Fibroblast of villous mesenchyme (primary cell): Measurements from ENCODE around the gene FILIP1. TPM values are rescaled to one million over a fixed set of nuclear protein-coding genes. Genes with fewer than 3 reads are reported as not detected.

Experiments
- DNase-seq: peaks from one replicate; pipeline ENCODE4 v3.0.0-alpha.2; 2010; ENCODE audit warnings: low read depth
- H3K4me3 ChIP-seq: 2 replicates; pipeline ENCODE4 v1.5.1; 2011; ENCODE audit warnings: low read depth, mild to moderate bottlenecking, low read length
- CTCF ChIP-seq: IDR thresholded peaks from 2 replicates; pipeline ENCODE4 v1.5.1; 2012; ENCODE audit warnings: low read depth, mild to moderate bottlenecking, low read length; ENCODE audit not compliant: insufficient read depth
- total RNA-seq: library from RNA; depleted of rRNA; stranded (reverse); fragments of >200 nt; gene quantifications from 2 replicates; pipeline ENCODE4 v1.2.3, GENCODE V29; 2012

FILIP1 gene
- total RNA-seq, 1 donor = 0.43 TPM

- peak; percentile 25 for DNase-seq
- no peak overlapping the region for H3K4me3 ChIP-seq
- no peak for TF ChIP-seq CTCF
These were observed 193.6 kb downstream of the FILIP1 start for GRCh38 chr6:75299801-75300530.

- peak; percentile 75 for DNase-seq
- TF ChIP-seq CTCF = peak; percentile 69
- no peak overlapping the region for H3K4me3 ChIP-seq
These were observed 196.5 kb downstream of the FILIP1 start for GRCh38 chr6:75296811-75297779.

- no peak for DNase-seq
- TF ChIP-seq CTCF = no peak
- H3K4me3 ChIP-seq = no peak overlapping the region
These were observed 201.0 kb downstream of the FILIP1 start for GRCh38 chr6:75292555-75292954.

GRCh38 chr6:75291744-75292143 lies 201.9 kb downstream of the FILIP1 start:
- H3K4me3 ChIP-seq = no peak overlapping the region
- no peak for DNase-seq
- TF ChIP-seq CTCF = no peak

GRCh38 chr6:75291331-75291730 lies 202.3 kb downstream of the FILIP1 start:
- no peak overlapping the region for H3K4me3 ChIP-seq
- DNase-seq = no peak
- no peak for TF ChIP-seq CTCF

- DNase-seq = no peak
- TF ChIP-seq CTCF = no peak
- H3K4me3 ChIP-seq = no peak overlapping the region
These were observed 203.3 kb downstream of the FILIP1 start for GRCh38 chr6:75290136-75290945.
